OCI-LY3 (cell line): ENCODE measurements around the gene TAPBPL.

Experiments
- H2AFZ ChIP-seq: fragments of 200-600, 300-600 bp; shearing (Covaris generic); 2 replicates; pipeline ENCODE4 v1.6.0; 2014; ENCODE audit warnings: antibody characterized with exemption, low read depth, low read length
- H3K27ac ChIP-seq: fragments of 200-600, 300-600 bp; sonication (generic); 2 replicates; pipeline ENCODE4 v1.5.1; 2014; ENCODE audit warnings: mild to moderate bottlenecking, low read length, moderate library complexity, mixed read lengths
- H3K27me3 ChIP-seq: fragments of 200-600, 300-600 bp; sonication (generic); 2 replicates; pipeline ENCODE4 v1.6.1; 2014; ENCODE audit warnings: low read depth, low read length, mixed read lengths
- H3K36me3 ChIP-seq: fragments of 200-600, 300-600 bp; sonication (generic); replicated peaks from 2 replicates; pipeline ENCODE3; 2014; ENCODE audit warnings: low read depth, low read length, mixed read lengths
- H3K4me1 ChIP-seq: fragments of 300-600, 200-600 bp; sonication (generic); 2 replicates; pipeline ENCODE4 v1.6.1; 2014; ENCODE audit warnings: low read length, mixed read lengths
- H3K4me2 ChIP-seq: fragments of 200-600, 300-600 bp; sonication (generic); 2 replicates; pipeline ENCODE4 v1.6.1; 2014; ENCODE audit warnings: low read length, mixed read lengths
- H3K4me3 ChIP-seq: fragments of 300-600, 200-600 bp; sonication (generic); 2 replicates; pipeline ENCODE4 v1.5.1; 2014; ENCODE audit warnings: antibody characterized with exemption, mild to moderate bottlenecking, low read length, moderate library complexity
- H3K79me2 ChIP-seq: fragments of 300-600, 200-600 bp; shearing (Covaris generic); 2 replicates; pipeline ENCODE4 v1.6.1; 2014; ENCODE audit warnings: mild to moderate bottlenecking, low read length, mixed read lengths
- H3K9ac ChIP-seq: fragments of 300-600, 200-600 bp; shearing (Covaris generic); 2 replicates; pipeline ENCODE4 v1.6.0; 2014; ENCODE audit warnings: mild to moderate bottlenecking, low read length, moderate library complexity
- H3K9me3 ChIP-seq: fragments of 200-600, 300-600 bp; shearing (Covaris generic); 2 replicates; pipeline ENCODE4 v1.6.1; 2014; ENCODE audit warnings: low read length, mixed read lengths; ENCODE audit not compliant: insufficient read depth
- H4K20me1 ChIP-seq: fragments of 200-600, 300-600 bp; sonication (generic); 2 replicates; pipeline ENCODE4 v1.6.1; 2016; ENCODE audit warnings: low read length, mixed read lengths; ENCODE audit not compliant: insufficient read depth
- EZH2phosphoT487 ChIP-seq: fragments of 200-600 bp; shearing (Covaris generic); IDR thresholded peaks from 2 replicates; pipeline ENCODE4 v1.6.1; 2018; ENCODE audit warnings: antibody characterized with exemption, mixed run types, low read depth
- TF ChIP-seq, protein P1 (sequence below): fragments of 200-600, 300-600 bp; sonication (generic); IDR thresholded peaks from 2 replicates; pipeline ENCODE4 v1.5.1; 2014; ENCODE audit warnings: antibody characterized with exemption, low read length, low read depth

TAPBPL gene

DNA sequence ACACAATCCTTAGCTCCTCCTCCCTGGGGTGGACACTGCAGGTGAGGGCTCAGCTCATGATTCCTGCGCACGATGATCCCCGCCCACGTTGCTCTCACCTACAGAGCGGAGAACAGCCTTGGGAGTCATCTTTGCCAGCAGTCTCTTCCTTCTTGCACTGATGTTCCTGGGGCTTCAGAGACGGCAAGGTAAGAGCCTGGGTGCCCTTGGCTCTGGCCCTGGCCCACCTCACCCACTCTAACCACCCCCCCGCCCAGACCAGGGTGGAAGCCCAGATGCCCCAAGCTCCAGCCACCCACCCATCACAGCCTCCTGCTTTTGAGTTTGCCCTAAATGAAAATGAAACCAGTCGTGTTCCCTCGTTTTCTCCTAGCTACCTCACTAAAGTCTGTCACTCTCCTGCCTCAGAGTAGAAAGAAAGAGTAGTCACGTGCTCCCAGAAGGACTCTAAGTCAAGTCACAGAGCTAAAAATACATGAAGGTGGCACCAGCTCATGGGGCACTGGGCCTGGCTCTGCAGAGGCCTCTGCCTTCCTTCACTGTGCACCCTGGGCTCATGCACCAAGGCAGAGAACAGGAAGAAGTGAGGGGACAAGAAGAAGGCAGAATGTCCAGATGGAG is 9.0 kb downstream of the TAPBPL start:
- H3K4me1 ChIP-seq = peaks cover 29% of the 10 kb centered on the region
- no peaks in the 10 kb centered on the region for H3K27me3 ChIP-seq
- peak overlapping the region; percentile 47; the same call in 1 of the 2 replicates for H3K9ac ChIP-seq
- H3K79me2 ChIP-seq = no peaks in the 10 kb centered on the region
- H3K4me3 ChIP-seq = peak overlapping the region; percentile 33; the same call in 1 of the 2 replicates
- H3K27ac ChIP-seq = peak overlapping the region; percentile 82
- H3K36me3 ChIP-seq = peaks cover 67% of the 10 kb centered on the region
- H3K4me2 ChIP-seq = peak overlapping the region; percentile 65
- no peak overlapping the region for H2AFZ ChIP-seq
- H3K9me3 ChIP-seq = no peaks in the 10 kb centered on the region
- H4K20me1 ChIP-seq = peaks cover 3% of the 10 kb centered on the region; the same call in 1 of the 2 replicates
- TF ChIP-seq, protein P1, sequence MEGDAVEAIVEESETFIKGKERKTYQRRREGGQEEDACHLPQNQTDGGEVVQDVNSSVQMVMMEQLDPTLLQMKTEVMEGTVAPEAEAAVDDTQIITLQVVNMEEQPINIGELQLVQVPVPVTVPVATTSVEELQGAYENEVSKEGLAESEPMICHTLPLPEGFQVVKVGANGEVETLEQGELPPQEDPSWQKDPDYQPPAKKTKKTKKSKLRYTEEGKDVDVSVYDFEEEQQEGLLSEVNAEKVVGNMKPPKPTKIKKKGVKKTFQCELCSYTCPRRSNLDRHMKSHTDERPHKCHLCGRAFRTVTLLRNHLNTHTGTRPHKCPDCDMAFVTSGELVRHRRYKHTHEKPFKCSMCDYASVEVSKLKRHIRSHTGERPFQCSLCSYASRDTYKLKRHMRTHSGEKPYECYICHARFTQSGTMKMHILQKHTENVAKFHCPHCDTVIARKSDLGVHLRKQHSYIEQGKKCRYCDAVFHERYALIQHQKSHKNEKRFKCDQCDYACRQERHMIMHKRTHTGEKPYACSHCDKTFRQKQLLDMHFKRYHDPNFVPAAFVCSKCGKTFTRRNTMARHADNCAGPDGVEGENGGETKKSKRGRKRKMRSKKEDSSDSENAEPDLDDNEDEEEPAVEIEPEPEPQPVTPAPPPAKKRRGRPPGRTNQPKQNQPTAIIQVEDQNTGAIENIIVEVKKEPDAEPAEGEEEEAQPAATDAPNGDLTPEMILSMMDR = no peak

DNA sequence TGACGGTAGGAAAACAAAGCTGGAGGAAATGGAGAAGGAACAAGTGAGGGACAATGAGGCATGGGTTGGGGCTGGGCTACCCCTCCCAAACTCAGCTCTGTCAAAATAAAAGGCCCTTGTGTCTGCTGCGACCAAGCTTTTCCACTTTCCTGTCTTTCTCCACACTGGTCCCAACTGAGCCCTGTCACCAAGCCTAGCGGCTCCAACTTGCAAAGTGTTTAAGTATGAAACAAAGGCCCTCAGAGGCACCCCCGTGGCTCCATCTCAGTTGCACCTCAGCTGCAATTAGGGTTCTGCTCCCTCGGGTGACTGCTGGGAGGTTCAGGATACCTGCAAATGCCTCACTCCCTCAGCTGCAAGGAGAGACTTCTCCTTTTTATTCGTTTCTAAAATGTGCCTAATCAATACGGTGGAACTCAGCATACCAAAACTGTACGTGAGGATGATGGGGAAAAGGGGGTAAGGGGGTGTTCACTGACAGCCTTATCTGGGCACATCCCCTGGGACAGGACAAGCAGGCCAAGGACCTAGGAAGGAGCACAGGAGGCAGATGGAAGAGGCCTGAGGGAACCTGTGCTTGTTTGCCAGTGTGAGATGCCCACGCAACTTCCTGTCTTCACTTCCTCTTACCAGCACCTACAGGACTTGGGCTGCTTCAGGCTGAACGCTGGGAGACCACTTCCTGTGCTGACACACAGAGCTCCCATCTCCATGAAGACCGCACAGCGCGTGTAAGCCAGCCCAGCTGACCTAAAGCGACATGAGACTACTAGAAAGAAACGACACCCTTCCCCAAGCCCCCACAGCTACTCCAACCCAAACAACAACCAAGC is 9.8 kb downstream of the TAPBPL start:
- H3K79me2 ChIP-seq = no peaks in the 10 kb centered on the region
- peak overlapping the region; percentile 47 for H3K9ac ChIP-seq
- peaks cover 29% of the 10 kb centered on the region for H3K4me1 ChIP-seq
- peak overlapping the region; percentile 82 for H3K27ac ChIP-seq
- H4K20me1 ChIP-seq = peaks cover 6% of the 10 kb centered on the region; the same call in 1 of the 2 replicates
- peak overlapping the region; percentile 33 for H3K4me3 ChIP-seq
- no peaks in the 10 kb centered on the region for H3K27me3 ChIP-seq
- no peaks in the 10 kb centered on the region for H3K9me3 ChIP-seq
- TF ChIP-seq, protein P1 = no peak
- no peak for TF ChIP-seq EZH2phosphoT487
- H3K36me3 ChIP-seq = peaks cover 70% of the 10 kb centered on the region
- peak overlapping the region; percentile 65 for H3K4me2 ChIP-seq
- no peak overlapping the region for H2AFZ ChIP-seq

DNA sequence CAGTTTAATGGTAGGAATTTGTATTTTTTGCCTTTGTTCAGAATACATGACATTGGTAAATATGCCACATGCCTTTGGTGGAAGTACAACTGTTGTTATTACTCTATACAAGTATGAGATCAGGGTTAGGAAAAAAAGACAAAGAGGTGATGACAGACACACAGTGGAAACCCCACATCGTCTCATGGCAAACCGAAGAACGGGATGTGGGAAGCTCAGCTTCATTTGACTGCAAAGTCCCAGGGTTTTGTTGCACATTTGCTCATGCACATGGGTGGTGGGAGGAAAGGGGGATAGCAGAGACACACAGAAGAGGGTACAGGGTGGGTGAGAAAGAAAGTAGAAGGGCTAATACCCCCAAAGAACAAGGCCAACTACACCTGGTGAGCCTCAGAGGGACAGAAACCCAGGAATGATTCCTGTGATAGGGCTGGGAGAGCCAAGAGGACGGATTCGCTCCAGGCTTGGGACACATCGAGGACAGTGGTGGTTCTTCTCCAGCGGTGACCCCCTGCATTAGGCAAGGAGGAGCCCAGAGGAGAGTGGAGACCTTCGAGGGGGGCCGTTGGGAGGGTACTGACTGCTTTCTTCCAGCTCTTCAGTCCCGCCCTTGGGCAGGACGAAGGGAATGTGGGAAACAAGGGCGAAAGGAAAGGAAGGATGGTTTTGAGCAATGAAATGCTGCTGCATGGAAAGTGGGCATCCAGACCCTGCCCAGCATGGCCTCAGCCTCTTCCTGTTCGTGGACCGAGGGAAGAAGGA is 10.6 kb downstream of the TAPBPL start:
- Histone ChIP-seq H3K4me2 (peak overlapping the region; percentile 65), H3K4me3 (peak overlapping the region; percentile 33; the same call in 1 of the 2 replicates), H3K9me3 (no peaks in the 10 kb centered on the region), H3K27ac (peak overlapping the region; percentile 82), H3K9ac (peak overlapping the region; percentile 47; the same call in 1 of the 2 replicates), H3K27me3 (no peaks in the 10 kb centered on the region), H3K4me1 (peaks cover 29% of the 10 kb centered on the region), H3K79me2 (no peaks in the 10 kb centered on the region), H2AFZ (no peak overlapping the region), H3K36me3 (peaks cover 64% of the 10 kb centered on the region), H4K20me1 (peaks cover 6% of the 10 kb centered on the region; the same call in 1 of the 2 replicates)
- TF ChIP-seq, protein P1 = no peak
- TF ChIP-seq EZH2phosphoT487 = no peak

DNA sequence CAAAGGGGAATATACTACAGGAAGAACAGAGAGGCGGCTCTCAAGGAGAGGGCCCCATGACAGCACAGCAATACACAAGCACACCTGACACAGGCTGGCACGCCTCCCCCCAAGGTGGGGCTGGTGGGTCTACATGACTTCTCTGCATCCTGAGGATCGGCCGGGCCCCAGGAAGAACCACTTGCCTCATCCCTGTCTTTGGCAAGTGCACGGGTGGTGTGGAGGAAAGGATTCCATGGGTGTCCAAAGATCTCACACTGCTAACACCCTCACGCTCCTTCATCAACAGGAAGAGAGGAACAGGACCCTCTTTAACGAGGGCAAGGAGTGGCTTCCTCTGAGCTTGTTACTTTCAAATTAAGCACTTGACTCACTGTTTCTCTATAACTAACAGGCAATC is 11.4 kb downstream of the TAPBPL start:
- Histone ChIP-seq H3K9ac (no peak overlapping the region), H3K9me3 (no peaks in the 10 kb centered on the region), H2AFZ (no peak overlapping the region), H3K27ac (no peak overlapping the region), H3K27me3 (no peaks in the 10 kb centered on the region), H3K36me3 (peaks cover 60% of the 10 kb centered on the region), H3K4me1 (peaks cover 29% of the 10 kb centered on the region), H3K79me2 (no peaks in the 10 kb centered on the region), H3K4me3 (no peak overlapping the region), H4K20me1 (peaks cover 6% of the 10 kb centered on the region; the same call in 1 of the 2 replicates), H3K4me2 (no peak overlapping the region)
- TF ChIP-seq, protein P1 = no peak
- no peak for TF ChIP-seq EZH2phosphoT487
